HCT116 (cell line): ENCODE measurements around the gene KCNN3. TPM values are rescaled to one million over a fixed set of nuclear protein-coding genes. Genes with fewer than 3 reads are reported as not detected.

Experiments used
- ATAC-seq: fragments of 200-7000 bp; cut with Tn5 transposase; 2 replicates; pipeline ENCODE4 v1.9.1; 2020; ENCODE audit warnings: mild to moderate bottlenecking, moderate library complexity
- BruUV-seq: library from RNA; stranded (reverse); fragments of 400-500 nt; replicated peaks from 2 replicates; lab custom pipeline; 2021; lab: Mats Ljungman, UMichigan
- CTCF ChIA-PET: fragments of 300-600 bp; sonication (Branson Sonifier 250); formaldehyde crosslinking; loops from one replicate; lab custom pipeline; 2021; ENCODE audit warnings: antibody characterized with exemption; lab: Charles Lee
- POLR2A ChIA-PET: fragments of 300-600, 350-600 bp; sonication (Branson Sonifier 250); formaldehyde crosslinking; loops from one replicate; lab custom pipeline; 2021; ENCODE audit warnings: antibody characterized with exemption; lab: Charles Lee
- RAD21 ChIA-PET, 2 experiments: fragments of 300-600 bp; sonication (Branson Sonifier 250); formaldehyde crosslinking; loops; one replicate each; lab custom pipeline; 2023; ENCODE audit warnings: low total read pairs in 2 of 2; ENCODE audit not compliant: uncharacterized antibody in 2 of 2, unreplicated experiment in 2 of 2, low non-redundant PET in 1 of 2; lab: Charles Lee
- DNase-seq: peaks from one replicate; pipeline ENCODE4 v3.0.0-alpha.2; 2010; ENCODE audit warnings: low read depth, low spot score
- H2AFZ ChIP-seq: fragments of 200-600 bp; shearing (Covaris generic), sonication (generic); 2 replicates; pipeline ENCODE4 v1.6.1; 2017; ENCODE audit warnings: low read depth, mixed run types, mixed read lengths, antibody characterized with exemption, low read length; ENCODE audit not compliant: poor library complexity, severe bottlenecking
- H3K27ac ChIP-seq: 2 replicates; pipeline ENCODE4 v1.5.1; 2012; ENCODE audit warnings: low read depth, low read length
- H3K27me3 ChIP-seq: fragments of 200-600 bp; sonication (generic); 2 replicates; pipeline ENCODE4 v1.6.1; 2016; ENCODE audit warnings: mixed run types, low read length, mixed read lengths; ENCODE audit not compliant: insufficient read depth
- H3K36me3 ChIP-seq, 2 experiments: fragments of 200-500 bp in 1 of 2; fragments of 200-600 bp in 1 of 2; sonication (Bioruptor generic) in 1 of 2; sonication (generic) in 1 of 2; 2 replicates each; pipeline versions ENCODE4 v1.5.1 to v1.6.1; 2014 to 2016; ENCODE audit warnings: low read length in 2 of 2, inconsistent platforms in 1 of 2, mixed read lengths in 1 of 2, mixed run types in 1 of 2; ENCODE audit not compliant: insufficient read depth in 2 of 2, control insufficient read depth in 1 of 2
- H3K4me1 ChIP-seq, 2 experiments: fragments of 200-600 bp in 1 of 2; sonication (generic) in 1 of 2; 2 replicates each; pipeline versions ENCODE4 v1.5.1 to v1.6.1; 2012 to 2017; ENCODE audit warnings: low read length in 2 of 2, inconsistent platforms in 1 of 2, mild to moderate bottlenecking in 1 of 2, mixed read lengths in 1 of 2, mixed run types in 1 of 2, moderate library complexity in 1 of 2; ENCODE audit not compliant: insufficient read depth in 2 of 2, control insufficient read depth in 1 of 2
- H3K4me2 ChIP-seq: fragments of 200-600 bp; sonication (generic); 2 replicates; pipeline ENCODE4 v1.6.1; 2017; ENCODE audit warnings: mixed run types, low read length, mixed read lengths
- H3K4me3 ChIP-seq, 2 experiments: fragments of 200-600 bp in 1 of 2; sonication (generic) in 1 of 2; replicated peaks in 1 of 2; 2 replicates each; pipeline ENCODE4 v1.5.1; 2011 to 2016; ENCODE audit warnings: low read length in 2 of 2, control low read depth in 1 of 2, low read depth in 1 of 2, mild to moderate bottlenecking in 1 of 2, mixed read lengths in 1 of 2, mixed run types in 1 of 2
- H3K79me2 ChIP-seq: fragments of 200-600 bp; sonication (generic); 2 replicates; pipeline ENCODE4 v1.6.1; 2017; ENCODE audit warnings: mild to moderate bottlenecking, mixed run types, low read length, moderate library complexity, mixed read lengths; ENCODE audit not compliant: insufficient read depth
- H3K9ac ChIP-seq: fragments of 200-600 bp; sonication (generic); 2 replicates; pipeline ENCODE4 v1.6.1; 2016; ENCODE audit warnings: low read length, mixed read lengths
- H3K9me2 ChIP-seq: fragments of 200-600 bp; sonication (generic), shearing (Covaris generic); 2 replicates; pipeline ENCODE4 v1.6.1; 2017; ENCODE audit warnings: mixed run types, mild to moderate bottlenecking, moderate library complexity; ENCODE audit not compliant: insufficient read depth
- H3K9me3 ChIP-seq, 2 experiments: fragments of 200-500 bp in 1 of 2; fragments of 200-600 bp in 1 of 2; sonication (Bioruptor generic) in 1 of 2; sonication (generic) in 1 of 2; 2 replicates each; pipeline ENCODE4 v1.6.1; 2014 to 2017; ENCODE audit warnings: low read length in 2 of 2, mixed read lengths in 2 of 2, inconsistent platforms in 1 of 2, low read depth in 1 of 2, mild to moderate bottlenecking in 1 of 2, mixed run types in 1 of 2, moderate library complexity in 1 of 2; ENCODE audit not compliant: control insufficient read depth in 1 of 2, insufficient read depth in 1 of 2
- H4K20me1 ChIP-seq: fragments of 200-600 bp; sonication (generic), shearing (Covaris generic); 2 replicates; pipeline ENCODE4 v1.6.1; 2017; ENCODE audit warnings: mixed run types, mild to moderate bottlenecking, moderate library complexity; ENCODE audit not compliant: insufficient read depth
- CBX3 ChIP-seq: IDR thresholded peaks from 2 replicates; pipeline ENCODE4 v1.6.1; 2012; ENCODE audit warnings: low read depth
- ELF1 ChIP-seq: IDR thresholded peaks from 2 replicates; pipeline ENCODE4 v1.6.1; 2012; ENCODE audit warnings: low read depth, borderline replicate concordance
- EZH2 ChIP-seq: fragments of 200-600 bp; sonication (generic); IDR thresholded peaks from 2 replicates; pipeline ENCODE4 v1.6.1; 2017; ENCODE audit warnings: antibody characterized with exemption, mixed run types
- FOSL1 ChIP-seq: IDR thresholded peaks from 2 replicates; pipeline ENCODE4 v1.6.1; 2012; ENCODE audit warnings: low read depth
- JUND ChIP-seq: IDR thresholded peaks from 2 replicates; pipeline ENCODE4 v1.6.1; 2012
- POLR2A ChIP-seq: IDR thresholded peaks from 2 replicates; pipeline ENCODE4 v1.7.0; 2011; ENCODE audit warnings: borderline replicate concordance; ENCODE audit not compliant: insufficient read depth, insufficient read length; ENCODE audit errors: extremely low read depth
- POLR2AphosphoS5 ChIP-seq: IDR thresholded peaks from 2 replicates; pipeline ENCODE4 v1.6.1; 2011; ENCODE audit warnings: mild to moderate bottlenecking, low read depth, low read length, moderate library complexity
- RAD21 ChIP-seq: IDR thresholded peaks from 2 replicates; pipeline ENCODE4 v1.6.1; 2012; ENCODE audit warnings: low read depth, mild to moderate bottlenecking
- SIN3A ChIP-seq: IDR thresholded peaks from 2 replicates; pipeline ENCODE4 v1.6.1; 2012; ENCODE audit warnings: low read depth
- SP1 ChIP-seq: IDR thresholded peaks from 2 replicates; pipeline ENCODE4 v1.6.1; 2012; ENCODE audit warnings: low read depth
- ZFX ChIP-seq: fragments of 450-650 bp; IDR thresholded peaks from 2 replicates; pipeline ENCODE4 v1.6.1; 2017
- intact Hi-C: fragments of 100-400 bp; cut with micrococcal nuclease; formaldehyde crosslinking; loops from 2 replicates; pipeline ENCODE4 v1.10.0; 2022
- total RNA-seq: library from RNA; stranded (reverse); gene quantifications from one replicate; pipeline ENCODE4 v1.2.1, GENCODE V29; 2021; ENCODE audit not compliant: unreplicated experiment
- TF ChIP-seq, protein P1 (sequence below), 3 experiments: fragments of 200-600 bp in 1 of 3; sonication (generic) in 1 of 3; IDR thresholded peaks in 2 of 3; conservative IDR thresholded peaks in 1 of 3; 2 replicates each; pipeline ENCODE4 v1.5.1; 2012 to 2017; ENCODE audit warnings: low read depth in 2 of 3, low read length in 2 of 3, antibody characterized with exemption in 1 of 3, borderline replicate concordance in 1 of 3, control low read depth in 1 of 3, mild to moderate bottlenecking in 1 of 3, mixed read lengths in 1 of 3, mixed run types in 1 of 3, moderate library complexity in 1 of 3; ENCODE audit not compliant: insufficient read depth in 1 of 3
- TF ChIP-seq, protein P2 (sequence below): IDR thresholded peaks from 2 replicates; pipeline ENCODE4 v1.6.1; 2011; ENCODE audit warnings: mild to moderate bottlenecking, low read length, moderate library complexity; ENCODE audit not compliant: insufficient replicate concordance; ENCODE audit errors: extremely low read depth
- TF ChIP-seq, protein P3 (sequence below): IDR thresholded peaks from 2 replicates; pipeline ENCODE4 v1.6.1; 2012

Gene KCNN3
- total RNA-seq, 1 experiment from 2014 or later, result 1.1 TPM

DNA sequence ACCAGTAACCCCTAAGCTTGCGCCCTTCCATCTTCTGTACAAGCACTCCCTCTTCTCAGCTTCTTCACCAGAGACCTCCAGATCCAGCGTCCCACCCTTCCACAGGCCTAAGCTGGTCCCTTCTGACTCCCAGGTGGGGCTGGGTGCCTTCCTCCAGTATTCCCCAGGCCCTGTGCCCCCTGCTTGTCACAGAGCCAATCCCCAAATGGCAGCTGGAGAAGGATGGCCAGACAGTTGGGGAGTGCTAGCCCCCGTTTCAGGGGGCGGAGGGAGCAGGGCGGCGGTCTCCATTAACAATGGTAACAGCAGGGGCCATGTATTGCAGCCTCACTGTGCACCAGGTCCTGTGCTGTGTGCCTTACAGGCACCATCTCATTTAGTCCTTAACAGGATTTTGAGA lies 85.7 kb downstream of the KCNN3 start:
- CTCF ChIA-PET, result no interaction called here
- no peak for ATAC-seq

More for the DNA sequence above, 85.7 kb downstream of the KCNN3 start:
- Histone ChIP-seq H3K4me3 (no peak overlapping the region), H3K9ac (no peak overlapping the region), H3K9me2 (no peaks in the 10 kb centered on the region), H3K79me2 (no peaks in the 10 kb centered on the region), H3K27me3 (no peaks in the 10 kb centered on the region), H3K9me3 (no peaks in the 10 kb centered on the region), H3K27ac (no peak overlapping the region), H3K4me1 (no peaks in the 10 kb centered on the region), H2AFZ (no peak overlapping the region), H3K36me3 (no peaks in the 10 kb centered on the region), H4K20me1 (no peaks in the 10 kb centered on the region), H3K4me2 (no peak overlapping the region)
- intact Hi-C loops, result no loop called here
- BruUV-seq, result no TSS peak
- POLR2A ChIA-PET, result no interaction called here
- no peak for TF ChIP-seq RAD21
- TF ChIP-seq, protein P1, sequence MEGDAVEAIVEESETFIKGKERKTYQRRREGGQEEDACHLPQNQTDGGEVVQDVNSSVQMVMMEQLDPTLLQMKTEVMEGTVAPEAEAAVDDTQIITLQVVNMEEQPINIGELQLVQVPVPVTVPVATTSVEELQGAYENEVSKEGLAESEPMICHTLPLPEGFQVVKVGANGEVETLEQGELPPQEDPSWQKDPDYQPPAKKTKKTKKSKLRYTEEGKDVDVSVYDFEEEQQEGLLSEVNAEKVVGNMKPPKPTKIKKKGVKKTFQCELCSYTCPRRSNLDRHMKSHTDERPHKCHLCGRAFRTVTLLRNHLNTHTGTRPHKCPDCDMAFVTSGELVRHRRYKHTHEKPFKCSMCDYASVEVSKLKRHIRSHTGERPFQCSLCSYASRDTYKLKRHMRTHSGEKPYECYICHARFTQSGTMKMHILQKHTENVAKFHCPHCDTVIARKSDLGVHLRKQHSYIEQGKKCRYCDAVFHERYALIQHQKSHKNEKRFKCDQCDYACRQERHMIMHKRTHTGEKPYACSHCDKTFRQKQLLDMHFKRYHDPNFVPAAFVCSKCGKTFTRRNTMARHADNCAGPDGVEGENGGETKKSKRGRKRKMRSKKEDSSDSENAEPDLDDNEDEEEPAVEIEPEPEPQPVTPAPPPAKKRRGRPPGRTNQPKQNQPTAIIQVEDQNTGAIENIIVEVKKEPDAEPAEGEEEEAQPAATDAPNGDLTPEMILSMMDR (IDR thresholded peaks at IDR 0.05 in 2 of 3, conservative IDR thresholded peaks at IDR 0.05 in 1 of 3; ENCODE audit: borderline replicate concordance in 1 of 3, insufficient read depth in 1 of 3, low read depth in 2 of 3, low read length in 2 of 3), result no peak
- no peak for TF ChIP-seq EZH2
- TF ChIP-seq, protein P2, sequence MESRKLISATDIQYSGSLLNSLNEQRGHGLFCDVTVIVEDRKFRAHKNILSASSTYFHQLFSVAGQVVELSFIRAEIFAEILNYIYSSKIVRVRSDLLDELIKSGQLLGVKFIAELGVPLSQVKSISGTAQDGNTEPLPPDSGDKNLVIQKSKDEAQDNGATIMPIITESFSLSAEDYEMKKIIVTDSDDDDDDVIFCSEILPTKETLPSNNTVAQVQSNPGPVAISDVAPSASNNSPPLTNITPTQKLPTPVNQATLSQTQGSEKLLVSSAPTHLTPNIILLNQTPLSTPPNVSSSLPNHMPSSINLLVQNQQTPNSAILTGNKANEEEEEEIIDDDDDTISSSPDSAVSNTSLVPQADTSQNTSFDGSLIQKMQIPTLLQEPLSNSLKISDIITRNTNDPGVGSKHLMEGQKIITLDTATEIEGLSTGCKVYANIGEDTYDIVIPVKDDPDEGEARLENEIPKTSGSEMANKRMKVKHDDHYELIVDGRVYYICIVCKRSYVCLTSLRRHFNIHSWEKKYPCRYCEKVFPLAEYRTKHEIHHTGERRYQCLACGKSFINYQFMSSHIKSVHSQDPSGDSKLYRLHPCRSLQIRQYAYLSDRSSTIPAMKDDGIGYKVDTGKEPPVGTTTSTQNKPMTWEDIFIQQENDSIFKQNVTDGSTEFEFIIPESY, result no peak
- TF ChIP-seq FOSL1, result no peak
- no peak for TF ChIP-seq POLR2A
- TF ChIP-seq, protein P3, sequence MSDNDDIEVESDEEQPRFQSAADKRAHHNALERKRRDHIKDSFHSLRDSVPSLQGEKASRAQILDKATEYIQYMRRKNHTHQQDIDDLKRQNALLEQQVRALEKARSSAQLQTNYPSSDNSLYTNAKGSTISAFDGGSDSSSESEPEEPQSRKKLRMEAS, result no peak
- no peak for TF ChIP-seq SIN3A
- no peak for TF ChIP-seq CBX3
- TF ChIP-seq POLR2AphosphoS5, result no peak
- no peak for TF ChIP-seq ELF1
- TF ChIP-seq SP1, result no peak
- TF ChIP-seq ZFX, result no peak
- TF ChIP-seq JUND, result no peak
- RAD21 ChIA-PET, result no interaction called here
- no peak for DNase-seq
